ENCODE results near the gene ZDHHC14.

ZDHHC14 gene

GRCh38 chr6:157456524-157456829, 75.5 kb downstream of the ZDHHC14 start (continued):
- no peak for TF ChIP-seq POU6F1 (CRISPR knock-in tag; IDR thresholded peaks at IDR 0.05; ENCODE audit: borderline replicate concordance, low read depth)
- TF ChIP-seq GLIS3 (CRISPR knock-in tag; IDR thresholded peaks at IDR 0.05): no peak
- no peak for TF ChIP-seq ZNF70 (CRISPR knock-in tag; IDR thresholded peaks at IDR 0.05)

- no peak for ATAC-seq
- no peak for TF ChIP-seq ESRRG (CRISPR knock-in tag; IDR thresholded peaks at IDR 0.05)
- no peak for TF ChIP-seq ZNF565 (CRISPR knock-in tag; conservative IDR thresholded peaks at IDR 0.05; ENCODE audit: low read depth)
- no peak for TF ChIP-seq CSRNP3 (CRISPR knock-in tag; IDR thresholded peaks at IDR 0.05)
- no peak for TF ChIP-seq ZFP3 (CRISPR knock-in tag; IDR thresholded peaks at IDR 0.05)
- no peak for TF ChIP-seq SNAI2 (CRISPR knock-in tag; IDR thresholded peaks at IDR 0.05)
- TF ChIP-seq TCF4 (CRISPR knock-in tag; IDR thresholded peaks at IDR 0.05; ENCODE audit: borderline replicate concordance): no peak
- TF ChIP-seq PPARA (CRISPR knock-in tag; IDR thresholded peaks at IDR 0.05; ENCODE audit: borderline replicate concordance): no peak
- no peak for TF ChIP-seq ISL1 (CRISPR knock-in tag; IDR thresholded peaks at IDR 0.05)
- no peak for TF ChIP-seq ZNF8 (CRISPR knock-in tag; IDR thresholded peaks at IDR 0.05)
- no peak for TF ChIP-seq TSHZ2 (CRISPR knock-in tag; IDR thresholded peaks at IDR 0.05)
- no peak for TF ChIP-seq RARB (CRISPR knock-in tag; IDR thresholded peaks at IDR 0.05)
- TF ChIP-seq ZFP30 (CRISPR knock-in tag; IDR thresholded peaks at IDR 0.05): no peak
Measured at GRCh38 chr6:157457787-157458186, 76.8 kb downstream of the ZDHHC14 start.

- TF ChIP-seq CSDC2 (CRISPR knock-in tag; IDR thresholded peaks at IDR 0.05) (no peak), ZNF8 (CRISPR knock-in tag; IDR thresholded peaks at IDR 0.05) (no peak), ZNF565 (CRISPR knock-in tag; conservative IDR thresholded peaks at IDR 0.05; ENCODE audit: low read depth) (no peak), PATZ1 (CRISPR knock-in tag; IDR thresholded peaks at IDR 0.05; ENCODE audit: borderline replicate concordance) (no peak), ISL1 (CRISPR knock-in tag; IDR thresholded peaks at IDR 0.05) (no peak)
- ATAC-seq: no peak
Measured at GRCh38 chr6:157459327-157459726, 78.3 kb downstream of the ZDHHC14 start.

- ATAC-seq: peak; percentile 87
- TF ChIP-seq ZNF8 (CRISPR knock-in tag; IDR thresholded peaks at IDR 0.05) (no peak), ISL1 (CRISPR knock-in tag; IDR thresholded peaks at IDR 0.05) (peak; percentile 49; the same call in 1 of the 2 replicates), POU6F1 (CRISPR knock-in tag; IDR thresholded peaks at IDR 0.05; ENCODE audit: borderline replicate concordance, low read depth) (no peak), ZC3H10 (CRISPR knock-in tag; IDR thresholded peaks at IDR 0.05) (0 out of 2 replicates have a peak, but pooled peaks have one; percentile 21), TSHZ2 (CRISPR knock-in tag; IDR thresholded peaks at IDR 0.05) (no peak)
Measured at GRCh38 chr6:157460182-157460999, 79.4 kb downstream of the ZDHHC14 start.

All from SK-N-SH treated with all-trans-retinoic acid at 6 μM for 48 hours (cell line).